Measurements from ENCODE around the gene THAP4.
A peak's percentile ranks its signal among the peaks of the same experiment; 100 is the strongest.

GRCh38 chr2:241595600-241596140, 41.3 kb downstream of the THAP4 start:
- TF ChIP-seq POLR2A (IDR thresholded peaks at IDR 0.05; ENCODE audit: low read depth, low read length) (no peak), RCOR1 (IDR thresholded peaks at IDR 0.05; ENCODE audit: insufficient replicate concordance, low read length) (no peak), SMC3 (IDR thresholded peaks at IDR 0.05; ENCODE audit: low read depth, low read length) (no peak), RAD21 (IDR thresholded peaks at IDR 0.05; ENCODE audit: low read length) (no peak), MAFK (IDR thresholded peaks at IDR 0.05; ENCODE audit: low read depth, low read length) (no peak)
- TF ChIP-seq, protein P1, sequence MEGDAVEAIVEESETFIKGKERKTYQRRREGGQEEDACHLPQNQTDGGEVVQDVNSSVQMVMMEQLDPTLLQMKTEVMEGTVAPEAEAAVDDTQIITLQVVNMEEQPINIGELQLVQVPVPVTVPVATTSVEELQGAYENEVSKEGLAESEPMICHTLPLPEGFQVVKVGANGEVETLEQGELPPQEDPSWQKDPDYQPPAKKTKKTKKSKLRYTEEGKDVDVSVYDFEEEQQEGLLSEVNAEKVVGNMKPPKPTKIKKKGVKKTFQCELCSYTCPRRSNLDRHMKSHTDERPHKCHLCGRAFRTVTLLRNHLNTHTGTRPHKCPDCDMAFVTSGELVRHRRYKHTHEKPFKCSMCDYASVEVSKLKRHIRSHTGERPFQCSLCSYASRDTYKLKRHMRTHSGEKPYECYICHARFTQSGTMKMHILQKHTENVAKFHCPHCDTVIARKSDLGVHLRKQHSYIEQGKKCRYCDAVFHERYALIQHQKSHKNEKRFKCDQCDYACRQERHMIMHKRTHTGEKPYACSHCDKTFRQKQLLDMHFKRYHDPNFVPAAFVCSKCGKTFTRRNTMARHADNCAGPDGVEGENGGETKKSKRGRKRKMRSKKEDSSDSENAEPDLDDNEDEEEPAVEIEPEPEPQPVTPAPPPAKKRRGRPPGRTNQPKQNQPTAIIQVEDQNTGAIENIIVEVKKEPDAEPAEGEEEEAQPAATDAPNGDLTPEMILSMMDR (conservative IDR thresholded peaks at IDR 0.05; ENCODE audit: low read depth, low read length) = 0 out of 2 replicates have a peak, but pooled peaks have one; percentile 5
